HG02840 (cell line): Measurements from ENCODE around the gene CUX1.
"Not testable (repeated sequence)": the region's sequence is repeated elsewhere in the genome, so short reads cannot be mapped to it uniquely, and the experiment has no call there.

Experiments
- ATAC-seq: cut with Tn5 transposase; IDR thresholded peaks from one replicate; pipeline ENCODE4 v1.9.1; 2021; ENCODE audit warnings: mild to moderate bottlenecking, moderate library complexity, moderate number of reproducible peaks; ENCODE audit not compliant: unreplicated experiment, low FRiP score

Gene CUX1

DNA sequence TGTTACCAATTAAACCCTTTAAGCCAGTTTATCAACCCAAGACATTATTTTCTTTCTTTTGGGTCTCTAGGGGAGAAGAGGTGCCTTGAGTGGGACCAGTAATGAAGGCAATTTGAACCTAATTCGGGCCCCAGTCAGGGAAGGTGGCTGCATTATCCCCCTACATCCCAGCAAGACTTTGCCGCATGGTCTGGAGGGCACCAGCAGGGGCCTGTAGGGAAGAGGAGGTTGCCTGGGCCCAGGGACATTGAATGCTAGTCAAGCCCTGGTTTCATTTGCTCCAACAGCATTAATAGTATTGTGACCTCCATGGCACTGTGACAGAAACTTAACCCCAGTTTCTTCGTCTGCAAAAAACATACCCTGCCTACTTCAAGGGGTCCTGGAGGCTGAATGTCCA is 108.8 kb downstream of the CUX1 start:
- ATAC-seq = no peak

DNA sequence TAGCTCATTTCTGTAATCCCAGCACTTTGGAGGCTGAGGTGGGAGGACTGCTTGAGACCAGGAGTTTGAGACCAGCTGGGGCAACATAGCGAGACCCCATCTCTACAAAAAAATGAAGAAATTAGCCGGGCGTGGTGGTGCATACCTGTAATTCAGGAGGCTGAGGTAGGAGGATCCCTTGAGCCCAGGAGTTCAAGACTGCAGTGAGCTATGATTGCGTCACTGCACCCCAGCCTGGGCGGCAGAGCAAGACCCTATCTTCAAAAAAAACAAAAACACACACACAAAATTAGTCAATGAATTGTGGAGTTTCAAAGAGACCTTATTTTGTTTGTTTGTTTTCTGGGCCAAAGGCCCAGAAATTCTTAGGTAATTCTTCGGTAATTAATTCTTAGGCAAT is 110.0 kb downstream of the CUX1 start:
- no peak for ATAC-seq

DNA sequence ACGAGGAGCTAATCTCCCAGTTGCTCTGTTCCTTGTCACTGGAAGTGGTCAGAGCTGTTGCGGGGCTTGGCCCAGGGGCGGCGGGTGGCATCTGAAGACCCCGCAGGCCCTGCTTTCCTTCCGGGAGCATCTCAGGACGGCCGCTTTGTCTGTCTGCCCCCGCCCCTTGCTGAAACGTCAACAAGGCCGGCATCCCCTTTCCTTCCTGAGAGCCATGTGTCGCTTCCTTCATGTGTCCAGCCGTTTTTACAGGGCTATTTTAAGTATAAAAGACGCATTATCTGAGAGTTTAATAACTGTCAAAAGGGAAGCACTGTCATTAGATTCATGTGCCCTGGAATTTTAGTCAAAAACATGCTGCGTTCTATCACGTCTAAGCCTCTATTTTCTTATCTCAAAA is 110.4 kb downstream of the CUX1 start:
- ATAC-seq = no peak

GRCh38 chr7:101929256-101929655 is 111.8 kb downstream of the CUX1 start:
- no peak for ATAC-seq

- not testable (repeated sequence) for ATAC-seq
Measured at GRCh38 chr7:101929911-101930310, 112.5 kb downstream of the CUX1 start.

DNA sequence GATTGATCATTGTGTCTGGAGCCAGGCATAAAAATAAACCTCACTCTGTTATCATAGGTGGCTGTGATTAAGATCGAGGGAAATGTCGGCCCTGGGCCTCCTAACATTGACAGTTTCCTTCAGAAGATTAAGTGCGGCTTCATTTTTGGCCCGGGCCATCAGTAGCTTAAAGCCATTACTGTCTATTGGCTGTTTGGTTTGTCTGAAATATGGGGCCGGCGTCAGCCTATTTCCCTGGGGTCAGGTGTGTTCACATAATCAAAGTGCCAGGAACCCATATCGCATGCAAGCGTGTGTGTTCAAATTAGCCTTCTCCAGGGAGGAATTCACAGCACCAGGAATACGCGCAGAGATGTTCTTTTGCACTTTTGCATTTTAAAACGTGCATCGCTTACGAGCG is 114.7 kb downstream of the CUX1 start:
- ATAC-seq = no peak

GRCh38 chr7:101933028-101933427 is 115.6 kb downstream of the CUX1 start:
- no peak for ATAC-seq

GRCh38 chr7:101933688-101934121 is 116.3 kb downstream of the CUX1 start:
- ATAC-seq = no peak

GRCh38 chr7:101934618-101935017 is 117.2 kb downstream of the CUX1 start:
- no peak for ATAC-seq

- no peak for ATAC-seq
Measured at GRCh38 chr7:101935521-101936141, 118.2 kb downstream of the CUX1 start.

DNA sequence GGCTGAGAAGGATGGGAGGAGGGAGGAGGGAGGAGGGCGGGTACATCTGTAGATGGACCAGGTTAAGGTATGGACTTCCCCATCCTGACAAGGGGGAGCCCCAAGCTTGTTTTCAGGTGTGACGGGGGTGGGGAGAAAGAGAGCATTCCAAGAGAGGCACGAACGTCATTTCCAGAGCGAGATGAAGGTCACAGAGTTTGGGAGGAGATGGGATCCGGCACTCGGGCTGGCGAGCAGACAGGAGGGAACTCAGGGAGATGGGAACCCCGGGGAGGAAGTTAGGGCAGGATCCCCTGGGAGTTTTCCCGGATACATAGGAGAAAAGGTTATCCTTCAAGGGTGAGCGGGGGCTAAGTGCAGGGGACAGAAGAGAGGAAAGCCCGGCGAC is 118.8 kb downstream of the CUX1 start:
- ATAC-seq = no peak

DNA sequence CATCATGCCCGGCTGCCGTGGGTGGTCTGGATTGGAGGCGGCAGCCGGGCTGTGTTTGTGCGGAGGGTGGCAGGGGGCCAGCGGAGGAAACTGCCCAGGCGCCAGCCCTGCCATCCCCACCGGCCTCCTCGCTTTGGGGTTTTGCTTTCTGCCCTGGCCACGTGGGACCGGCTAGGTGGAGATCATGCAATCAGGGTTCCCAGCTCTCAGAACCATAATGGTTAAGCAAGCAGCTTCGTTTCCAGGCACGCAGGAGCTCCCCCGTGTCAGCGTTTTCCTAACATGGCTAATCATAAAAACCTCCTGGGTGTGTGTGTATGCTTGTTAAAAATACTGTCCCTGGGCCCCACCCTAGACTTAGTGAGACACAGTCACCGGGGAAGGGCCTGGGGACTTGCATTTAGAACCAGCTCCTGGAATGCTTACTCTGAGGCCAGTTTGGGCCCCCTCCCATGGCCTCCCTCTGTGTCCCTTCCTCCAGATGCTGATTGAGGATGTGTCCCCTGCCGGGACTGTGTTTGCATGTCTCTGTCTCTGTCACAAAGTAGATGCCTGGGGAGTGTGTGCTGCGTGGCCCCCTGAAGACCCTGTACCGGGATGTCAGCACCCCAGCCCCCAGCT is 119.3 kb downstream of the CUX1 start:
- no peak for ATAC-seq

DNA sequence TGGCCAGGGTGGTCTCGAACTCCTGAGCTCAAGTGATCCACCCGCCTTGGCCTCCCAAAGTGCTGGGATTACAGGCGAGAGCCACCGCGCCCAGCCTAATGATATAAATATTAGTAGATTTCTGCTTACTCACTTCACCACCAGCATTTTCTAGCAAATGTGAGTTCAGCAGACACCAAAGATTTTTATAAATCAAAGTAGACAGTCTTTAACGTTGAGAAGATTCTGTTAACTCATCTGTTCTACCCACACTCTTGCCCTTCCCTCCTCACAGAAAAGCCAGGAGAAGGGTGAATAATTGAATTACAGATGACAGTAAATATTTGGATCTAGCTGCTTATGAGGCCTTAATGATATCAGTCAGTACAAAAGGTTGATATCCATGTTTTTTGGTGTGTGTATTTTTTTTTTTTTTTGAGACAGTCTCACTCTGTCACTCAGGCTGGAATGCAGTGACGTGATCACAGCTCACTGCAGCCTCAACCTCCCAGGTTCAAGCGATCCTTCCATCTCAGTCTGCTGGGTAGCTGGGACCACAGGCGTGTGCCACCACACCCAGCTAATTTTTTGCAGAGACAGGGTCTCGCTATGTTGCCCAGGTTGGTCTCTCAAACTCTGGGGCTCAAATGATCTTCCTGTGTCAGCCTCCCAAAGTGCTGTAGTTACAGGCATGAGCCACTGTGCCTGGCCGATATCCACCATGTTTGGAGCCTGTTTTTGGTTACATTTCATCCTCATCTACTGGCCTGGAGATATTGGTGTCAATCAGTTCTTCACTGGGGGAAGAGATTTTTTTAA is 120.5 kb downstream of the CUX1 start:
- no peak for ATAC-seq

DNA sequence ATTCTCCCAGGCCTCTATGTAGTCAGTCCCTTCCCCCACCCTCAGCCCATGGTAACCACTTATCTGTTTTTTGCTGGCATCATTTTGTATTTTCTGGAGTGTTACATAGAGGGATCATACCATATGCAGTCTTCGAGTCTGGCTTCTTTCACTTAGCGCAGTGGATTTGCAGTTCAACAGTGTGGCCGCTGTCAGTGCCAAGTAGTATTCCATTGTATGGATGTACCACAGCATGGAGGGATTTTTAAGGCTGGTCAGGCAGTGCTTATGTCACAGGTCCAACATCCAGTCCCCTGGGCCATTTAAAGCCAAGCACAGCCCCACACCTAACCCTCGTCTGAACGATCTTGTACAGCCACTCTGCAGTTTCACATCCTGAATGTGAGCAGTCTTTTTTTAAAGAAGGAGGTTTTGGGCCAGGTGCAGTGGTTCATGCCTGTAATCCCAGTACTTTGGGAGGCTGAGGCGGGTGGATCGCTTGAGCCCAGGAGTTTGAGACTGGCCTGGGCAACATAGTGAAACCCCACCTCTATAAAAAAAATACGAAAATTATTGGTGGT is 121.8 kb downstream of the CUX1 start:
- ATAC-seq = no peak

GRCh38 chr7:101940151-101940550 is 122.7 kb downstream of the CUX1 start:
- ATAC-seq = no peak

DNA sequence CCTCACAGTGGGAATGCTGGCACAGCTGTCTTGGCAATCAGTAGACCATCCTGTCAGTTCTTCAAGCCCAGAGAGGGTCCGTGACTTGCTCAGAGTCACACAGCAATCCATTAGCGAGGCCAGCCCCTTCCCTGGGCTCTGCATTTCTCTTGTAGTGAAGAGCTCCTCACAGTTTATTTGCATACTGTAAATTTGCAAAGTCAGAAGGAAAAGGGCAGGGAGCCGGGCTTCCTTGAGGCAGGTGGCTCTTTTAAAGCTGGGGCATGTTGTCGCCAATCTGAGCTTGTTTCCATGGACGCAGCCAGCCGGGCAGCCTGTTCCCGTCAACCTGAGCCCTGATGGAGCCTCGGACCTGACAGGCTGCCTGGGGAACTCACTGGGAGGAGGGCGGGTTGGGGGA is 123.4 kb downstream of the CUX1 start:
- no peak for ATAC-seq

GRCh38 chr7:101941481-101942383 is 124.3 kb downstream of the CUX1 start:
- ATAC-seq = no peak

GRCh38 chr7:101942603-101943210 is 125.3 kb downstream of the CUX1 start:
- no peak for ATAC-seq

DNA sequence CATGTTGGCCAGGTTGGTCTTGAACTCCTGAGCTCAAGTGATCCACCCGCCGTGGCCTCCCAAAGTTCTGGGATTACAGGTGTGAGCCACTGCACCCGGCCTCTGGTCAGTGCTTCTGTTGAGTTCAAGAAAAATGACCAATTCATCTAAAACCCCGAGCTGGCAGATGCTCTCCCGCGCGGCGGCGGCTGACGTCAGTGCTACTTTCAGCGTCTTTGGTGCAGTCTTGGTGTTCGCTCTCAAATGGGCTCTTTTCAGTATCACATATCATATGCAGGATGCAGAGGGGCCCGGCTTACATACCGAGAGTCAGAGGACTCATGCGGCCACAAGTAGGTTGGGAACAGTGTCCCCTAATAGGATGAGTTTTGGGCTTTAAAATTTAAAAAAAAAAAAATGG is 125.9 kb downstream of the CUX1 start:
- no peak for ATAC-seq
